Nucleus accumbens (tissue), 56 donors: ENCODE results near the gene CCL4.
"Not testable (repeated sequence)": the region's sequence is repeated elsewhere in the genome, so short reads cannot be mapped to it uniquely, and the experiment has no call there.

Experiments
- DNase-seq, 56 donors: peaks; one replicate each; lab custom pipeline; 2025; lab: John Stamatoyannopoulos, UW

The CCL4 gene

GRCh38 chr17:36114971-36115648 lies 11.5 kb downstream of the CCL4 start:
- not testable (repeated sequence) for DNase-seq

- DNase-seq, result not testable (repeated sequence)
Observed at GRCh38 chr17:36115649-36115977, 12.0 kb downstream of the CCL4 start.

- no peak for DNase-seq
Observed at GRCh38 chr17:36117505-36118382, 14.1 kb downstream of the CCL4 start.

GRCh38 chr17:36118477-36119353 lies 15.1 kb downstream of the CCL4 start:
- no peak for DNase-seq

GRCh38 chr17:36120221-36120620 lies 16.6 kb downstream of the CCL4 start:
- DNase-seq, result no peak

- not testable (repeated sequence) for DNase-seq
Observed at GRCh38 chr17:36121099-36121498, 17.5 kb downstream of the CCL4 start.

- DNase-seq, result no peak
Observed at GRCh38 chr17:36123431-36123830, 19.8 kb downstream of the CCL4 start.

GRCh38 chr17:36124879-36125824 lies 21.5 kb downstream of the CCL4 start:
- DNase-seq, result no peak

- no peak for DNase-seq
Observed at GRCh38 chr17:36127199-36127893, 23.7 kb downstream of the CCL4 start.

GRCh38 chr17:36127911-36128310 lies 24.3 kb downstream of the CCL4 start:
- DNase-seq, result no peak

- no peak for DNase-seq
Observed at GRCh38 chr17:36128411-36128978, 24.9 kb downstream of the CCL4 start.

GRCh38 chr17:36129616-36130015 lies 26.0 kb downstream of the CCL4 start:
- no peak for DNase-seq

GRCh38 chr17:36130346-36130745 lies 26.7 kb downstream of the CCL4 start:
- no peak for DNase-seq

- DNase-seq, result no peak
Observed at GRCh38 chr17:36131421-36131820, 27.8 kb downstream of the CCL4 start.

GRCh38 chr17:36131931-36132330 lies 28.3 kb downstream of the CCL4 start:
- no peak for DNase-seq

GRCh38 chr17:36132421-36132831 lies 28.8 kb downstream of the CCL4 start:
- DNase-seq, result no peak

GRCh38 chr17:36133602-36134236 lies 30.1 kb downstream of the CCL4 start:
- DNase-seq, result no peak

- DNase-seq, result no peak
Observed at GRCh38 chr17:36135465-36135864, 31.8 kb downstream of the CCL4 start.
